Parathyroid adenoma (tissue), 2 donors: ENCODE data around the gene ACAP3.

Experiments
- H2AFZ ChIP-seq: fragments of 300-600 bp; sonication (generic); one replicate; pipeline ENCODE4 v1.7.0; 2017; ENCODE audit warnings: antibody characterized with exemption, mild to moderate bottlenecking
- H3K27ac ChIP-seq: fragments of 300-600 bp; sonication (generic); one replicate; pipeline ENCODE4 v1.7.0; 2017
- H3K27me3 ChIP-seq: fragments of 300-600 bp; sonication (generic); one replicate; pipeline ENCODE4 v1.7.0; 2017; ENCODE audit warnings: low read length; ENCODE audit not compliant: control insufficient read depth, insufficient read depth
- H3K36me3 ChIP-seq: fragments of 300-600 bp; sonication (generic); one replicate; pipeline ENCODE4 v1.7.0; 2017; ENCODE audit warnings: low read length; ENCODE audit not compliant: control insufficient read depth, insufficient read depth
- H3K4me1 ChIP-seq: fragments of 300-600 bp; sonication (generic); one replicate; pipeline ENCODE4 v1.7.0; 2017; ENCODE audit warnings: control low read depth
- H3K4me2 ChIP-seq: fragments of 300-600 bp; sonication (generic); one replicate; pipeline ENCODE4 v1.7.0; 2017; ENCODE audit warnings: low read length
- H3K4me3 ChIP-seq: fragments of 300-600 bp; sonication (generic); one replicate; pipeline ENCODE4 v1.7.0; 2017; ENCODE audit warnings: low read depth, low read length
- H3K79me2 ChIP-seq: fragments of 300-600 bp; sonication (generic); one replicate; pipeline ENCODE4 v1.7.0; 2017; ENCODE audit warnings: control low read depth
- H3K9ac ChIP-seq: fragments of 300-600 bp; sonication (generic); one replicate; pipeline ENCODE4 v1.7.0; 2017; ENCODE audit warnings: mild to moderate bottlenecking
- H3K9me3 ChIP-seq: fragments of 300-600 bp; sonication (generic); one replicate; pipeline ENCODE4 v1.7.0; 2017; ENCODE audit warnings: low read length; ENCODE audit not compliant: control insufficient read depth
- CTCF ChIP-seq: fragments of 300-600 bp; sonication (generic); IDR thresholded peaks from one replicate; pipeline ENCODE4 v1.7.0; 2017; ENCODE audit warnings: antibody characterized with exemption, mild to moderate bottlenecking
- donor health status: primary hyperparathyroidism.

ACAP3 gene

GRCh38 chr1:1343811-1344421 is 36.2 kb upstream of the ACAP3 start:
- no peaks in the 10 kb centered on the region for H3K4me1 ChIP-seq
- no peak for TF ChIP-seq CTCF
- H3K36me3 ChIP-seq = no peaks in the 10 kb centered on the region
- no peak overlapping the region for H2AFZ ChIP-seq
- peaks cover 22% of the 10 kb centered on the region for H3K79me2 ChIP-seq
- no peaks in the 10 kb centered on the region for H3K9me3 ChIP-seq
- H3K4me2 ChIP-seq = no peak overlapping the region
- no peaks in the 10 kb centered on the region for H3K27me3 ChIP-seq
- H3K9ac ChIP-seq = no peak overlapping the region
- H3K4me3 ChIP-seq = no peak overlapping the region
- no peak overlapping the region for H3K27ac ChIP-seq

DNA sequence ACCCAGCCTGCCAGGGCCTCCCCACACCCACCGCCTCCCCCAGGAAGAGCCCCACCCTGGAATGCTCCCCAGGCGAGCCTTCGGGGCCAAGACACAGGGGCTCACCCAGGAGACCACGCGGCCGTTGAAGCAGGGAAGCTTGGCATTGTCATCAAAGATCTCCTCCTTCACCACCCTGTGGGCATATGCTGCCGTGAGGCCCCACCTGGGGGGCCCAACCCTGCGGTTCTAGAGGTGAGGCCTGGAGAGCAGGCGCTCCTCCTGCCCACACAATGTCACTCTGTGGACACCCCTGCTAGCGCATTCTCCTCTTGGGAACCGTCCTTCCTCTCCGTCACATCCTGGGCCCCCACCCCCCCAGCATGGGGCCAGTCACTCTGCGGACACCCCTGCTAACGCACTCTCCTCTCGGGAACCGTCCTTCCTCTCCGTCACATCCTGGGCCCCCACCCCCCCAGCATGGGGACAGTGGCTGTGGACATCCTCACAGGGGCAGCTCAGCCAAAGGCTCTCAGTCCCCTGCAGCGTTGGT is 34.9 kb upstream of the ACAP3 start:
- no peak overlapping the region for H3K4me3 ChIP-seq
- no peak overlapping the region for H3K9ac ChIP-seq
- no peaks in the 10 kb centered on the region for H3K36me3 ChIP-seq

GRCh38 chr1:1342061-1342562 is 34.4 kb upstream of the ACAP3 start:
- no peak overlapping the region for H3K4me2 ChIP-seq
- TF ChIP-seq CTCF = no peak
- no peaks in the 10 kb centered on the region for H3K36me3 ChIP-seq
- no peak overlapping the region for H3K4me3 ChIP-seq
- H3K9me3 ChIP-seq = no peaks in the 10 kb centered on the region
- H3K79me2 ChIP-seq = peaks cover 17% of the 10 kb centered on the region
- H3K27ac ChIP-seq = no peak overlapping the region
- no peak overlapping the region for H2AFZ ChIP-seq
- H3K9ac ChIP-seq = no peak overlapping the region
- no peaks in the 10 kb centered on the region for H3K27me3 ChIP-seq
- no peaks in the 10 kb centered on the region for H3K4me1 ChIP-seq

More for the DNA sequence above, 34.9 kb upstream of the ACAP3 start:
- no peak for TF ChIP-seq CTCF
- H3K9me3 ChIP-seq = no peaks in the 10 kb centered on the region
- no peak overlapping the region for H3K4me2 ChIP-seq
- H3K27ac ChIP-seq = no peak overlapping the region
- no peaks in the 10 kb centered on the region for H3K27me3 ChIP-seq
- no peaks in the 10 kb centered on the region for H3K4me1 ChIP-seq
- H3K79me2 ChIP-seq = peaks cover 22% of the 10 kb centered on the region
- no peak overlapping the region for H2AFZ ChIP-seq

GRCh38 chr1:1341549-1342021 is 33.9 kb upstream of the ACAP3 start:
- Histone ChIP-seq H3K36me3 (no peaks in the 10 kb centered on the region), H3K4me1 (no peaks in the 10 kb centered on the region), H3K9ac (no peak overlapping the region), H3K4me2 (no peak overlapping the region), H3K4me3 (no peak overlapping the region), H3K79me2 (peaks cover 14% of the 10 kb centered on the region), H3K27ac (no peak overlapping the region), H3K27me3 (no peaks in the 10 kb centered on the region), H2AFZ (no peak overlapping the region), H3K9me3 (no peaks in the 10 kb centered on the region)
- TF ChIP-seq CTCF = no peak
